Measurements from ENCODE around the gene PARD3B.

The PARD3B gene

DNA sequence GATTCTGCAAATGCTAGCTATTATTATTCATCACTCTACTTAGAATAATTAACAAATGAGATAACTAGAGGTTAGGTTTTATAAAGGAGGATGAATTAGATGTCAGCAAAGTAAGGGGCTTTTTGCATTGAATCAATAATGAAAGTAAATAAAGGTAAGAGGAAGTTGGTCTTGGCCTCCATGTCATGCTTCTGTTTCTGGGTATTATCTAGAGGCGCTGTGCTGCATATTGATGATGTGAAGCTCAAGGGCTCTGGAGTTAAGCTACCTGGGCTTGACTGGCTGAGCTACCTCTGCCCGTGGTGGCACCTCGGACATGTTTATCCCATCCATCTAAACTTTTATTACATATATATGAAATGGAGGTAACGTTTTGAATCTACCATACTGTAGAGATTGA lies 350.9 kb downstream of the PARD3B start:
- no peak for DNase-seq (ENCODE audit: low read depth)

DNA sequence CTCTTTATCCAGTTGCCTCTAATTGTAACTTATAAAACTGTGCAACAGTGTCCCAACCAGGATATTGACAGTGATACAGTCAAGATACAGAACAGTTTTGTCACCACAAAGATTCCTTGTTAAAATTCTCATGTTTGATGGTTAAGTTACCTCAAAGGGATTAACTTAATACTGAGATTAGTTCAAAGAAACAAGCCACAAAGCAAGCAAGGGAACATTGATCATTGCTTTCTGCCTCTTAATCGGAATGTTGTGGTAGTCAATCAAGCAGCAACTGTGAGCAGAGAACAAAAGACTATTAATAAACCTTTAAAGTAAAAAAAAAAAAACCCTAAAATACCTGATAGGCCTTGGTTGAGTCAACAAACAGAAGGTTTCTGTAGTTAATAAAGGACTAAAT lies 352.3 kb downstream of the PARD3B start:
- no peak for DNase-seq (ENCODE audit: low read depth)

DNA sequence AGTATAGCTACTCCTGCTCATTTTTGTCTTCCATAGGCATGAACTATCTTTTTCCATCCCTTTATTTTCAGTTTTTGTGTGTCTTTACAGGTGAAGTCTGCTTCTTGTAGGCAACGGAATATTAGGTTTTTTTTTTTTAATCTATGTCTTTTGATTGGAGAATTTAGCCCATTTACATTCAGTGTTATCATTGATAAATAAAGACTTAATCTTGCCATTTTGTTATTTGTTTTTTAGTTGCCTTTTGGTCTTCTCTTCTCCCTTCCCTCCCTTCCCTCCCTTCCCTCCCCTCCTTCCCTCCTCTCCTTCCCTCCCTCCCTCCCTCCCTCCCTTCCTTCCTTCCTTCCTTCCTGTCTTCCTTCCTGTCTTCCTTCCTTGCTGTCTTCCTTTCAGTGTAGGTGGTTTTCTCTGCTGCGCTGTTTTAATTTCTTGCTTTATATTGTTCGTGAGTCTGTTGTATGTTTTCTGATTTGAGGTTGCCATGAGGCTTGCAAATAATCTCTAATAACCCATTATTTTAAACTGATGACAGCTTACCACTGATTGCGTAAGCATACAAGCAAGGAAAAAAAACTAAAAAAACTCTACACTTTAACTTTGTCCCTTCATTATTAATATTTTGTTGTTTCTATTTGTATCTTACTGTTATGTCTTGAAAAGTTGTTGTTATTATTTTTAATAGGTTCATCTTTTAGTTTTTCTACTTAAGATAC lies 353.8 kb downstream of the PARD3B start:
- DNase-seq (ENCODE audit: low read depth) = no peak

DNA sequence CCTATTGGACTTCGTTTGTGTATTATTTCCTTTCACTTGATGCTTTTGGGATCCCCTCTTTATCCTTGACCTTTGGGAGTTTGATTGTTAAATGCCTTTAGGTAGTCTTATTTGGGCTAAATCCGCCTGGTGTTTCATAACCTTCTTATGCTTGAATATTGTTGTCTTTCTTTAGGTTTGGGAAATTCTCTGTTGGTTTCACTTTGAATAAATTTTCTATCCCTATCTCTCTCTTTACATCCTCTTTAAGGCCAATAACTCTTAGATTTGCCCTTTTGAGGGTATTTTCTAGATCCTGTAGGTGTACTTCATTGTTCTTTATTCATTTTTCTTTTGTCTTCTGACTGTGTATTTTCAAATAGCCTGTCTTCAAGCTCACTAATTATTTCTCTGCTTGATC lies 354.7 kb downstream of the PARD3B start:
- DNase-seq (ENCODE audit: low read depth) = no peak

DNA sequence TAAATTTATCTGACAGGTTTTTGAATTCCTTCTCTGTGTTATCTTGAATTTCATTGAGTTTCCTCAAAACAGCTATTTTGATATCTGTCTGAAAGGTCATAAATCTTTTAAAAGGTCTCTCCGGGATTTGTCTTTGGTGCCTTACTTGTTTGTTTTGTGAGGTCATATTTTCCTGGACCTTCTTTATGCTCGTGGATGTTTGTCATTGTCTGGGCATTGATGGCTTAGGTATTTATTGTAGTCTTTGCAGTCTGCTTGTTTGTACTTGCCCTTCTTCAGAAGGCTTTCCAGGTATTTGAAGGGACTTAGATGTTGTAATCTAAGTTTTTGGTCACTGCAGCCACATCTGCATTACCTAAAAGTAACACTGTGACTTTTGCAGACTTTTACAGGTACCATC lies 355.2 kb downstream of the PARD3B start:
- DNase-seq (ENCODE audit: low read depth) = no peak

DNA sequence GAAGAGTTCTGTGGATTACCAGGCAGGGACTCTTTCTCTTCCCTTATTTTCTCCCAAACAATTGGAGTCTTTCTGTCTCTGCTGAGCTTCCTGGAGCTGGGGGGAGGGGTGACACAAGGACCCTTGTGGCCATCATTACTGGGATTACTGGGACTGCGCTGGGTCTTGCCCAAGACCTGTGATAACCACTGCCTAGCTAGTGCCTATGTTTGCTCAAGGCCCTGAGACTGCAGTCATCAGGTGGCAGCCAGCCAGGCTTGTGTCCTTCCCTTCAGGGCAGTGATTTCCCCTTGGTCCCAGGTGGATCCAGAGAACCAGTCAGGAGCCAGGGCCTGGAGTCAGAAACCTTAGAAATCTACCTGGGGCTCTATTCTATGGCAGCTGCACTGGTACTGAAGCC lies 355.6 kb downstream of the PARD3B start:
- no peak for DNase-seq (ENCODE audit: low read depth)

DNA sequence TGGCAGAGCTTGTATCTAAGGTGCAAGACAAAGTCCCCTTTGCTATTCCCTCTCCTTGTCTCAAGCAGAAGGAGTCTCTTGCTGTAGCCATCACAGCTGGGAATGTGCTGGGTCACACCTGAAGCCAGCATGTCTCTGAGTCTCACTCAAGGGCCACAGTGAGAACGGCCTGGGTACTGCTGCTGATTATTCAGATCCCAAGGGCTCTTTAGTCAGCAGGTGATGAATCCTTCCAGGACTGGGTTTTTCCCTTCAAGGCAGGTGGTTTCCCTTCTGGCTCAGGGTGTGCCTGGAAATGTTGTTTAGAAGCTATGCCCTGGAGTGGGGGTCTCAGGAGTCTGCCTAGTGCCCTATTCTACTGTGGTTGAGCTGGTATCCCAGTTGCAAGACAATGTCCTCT lies 356.3 kb downstream of the PARD3B start:
- DNase-seq (ENCODE audit: low read depth) = no peak

DNA sequence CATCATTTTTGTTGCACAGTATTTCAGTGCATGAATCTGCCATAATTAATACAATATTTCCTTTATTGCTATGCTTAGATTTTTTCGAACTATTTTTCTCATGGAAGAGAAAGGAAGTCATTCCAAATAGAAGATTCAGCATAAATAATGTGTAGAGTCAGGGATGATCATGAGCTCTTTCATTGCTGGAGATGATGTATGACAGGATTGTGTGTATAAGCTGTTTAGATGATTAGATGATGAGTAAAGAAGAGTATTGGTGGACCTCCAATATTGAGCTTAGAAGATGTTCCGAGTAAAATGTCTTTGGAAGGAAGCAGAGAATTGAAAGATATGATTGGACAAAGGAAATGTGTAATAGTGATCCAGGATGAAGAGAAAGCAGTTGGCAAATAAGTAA lies 364.5 kb downstream of the PARD3B start:
- no peak for DNase-seq (ENCODE audit: low read depth)

DNA sequence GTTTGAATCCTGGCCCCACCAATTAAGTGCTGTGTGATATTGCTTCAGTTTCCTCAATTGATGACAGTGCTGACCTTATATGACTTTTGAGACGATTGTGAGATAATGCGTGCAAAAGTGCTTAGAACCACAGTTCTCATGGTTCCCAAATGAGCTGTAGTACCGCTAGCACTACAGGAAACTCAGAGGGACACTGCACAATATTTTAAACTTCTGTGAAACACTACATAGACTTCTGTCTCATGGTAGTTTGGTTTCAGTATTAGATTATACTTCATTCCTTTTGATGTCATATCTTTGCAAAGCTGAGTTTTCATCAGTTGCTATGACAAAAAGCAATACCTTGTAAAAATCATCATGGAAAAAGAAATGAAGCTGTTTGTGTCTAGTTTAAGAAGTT lies 368.0 kb downstream of the PARD3B start:
- no peak for DNase-seq (ENCODE audit: low read depth)

DNA sequence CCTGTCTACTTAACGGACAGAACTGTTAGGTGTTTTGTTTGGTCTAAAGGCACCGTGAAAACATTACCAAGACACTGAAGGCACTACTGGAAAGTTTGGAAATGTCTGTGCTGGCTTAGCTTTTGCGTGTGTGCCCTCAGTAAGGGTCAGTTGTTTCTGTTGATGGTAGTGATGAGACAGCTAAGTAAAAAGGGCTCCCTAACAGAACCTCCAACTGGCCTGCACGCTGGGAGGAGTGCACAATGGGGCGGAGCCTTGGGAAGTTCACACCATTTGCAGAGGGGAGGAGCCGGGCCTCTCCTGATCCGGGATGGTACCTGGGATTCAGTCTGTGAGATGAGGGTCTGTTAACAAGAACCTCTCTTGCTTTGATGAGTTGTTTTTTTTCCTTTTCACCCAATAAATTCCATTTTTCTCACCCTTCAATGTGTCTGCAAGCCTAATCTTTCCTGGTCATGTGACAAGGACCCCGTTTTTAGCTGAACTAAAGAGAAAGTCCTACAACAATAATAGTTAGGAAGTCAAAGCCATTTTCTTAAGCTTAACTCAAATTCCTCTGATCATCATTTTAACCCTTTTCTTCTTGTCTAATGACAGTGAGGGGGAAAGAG lies 368.7 kb downstream of the PARD3B start:
- no peak for DNase-seq (ENCODE audit: low read depth)

DNA sequence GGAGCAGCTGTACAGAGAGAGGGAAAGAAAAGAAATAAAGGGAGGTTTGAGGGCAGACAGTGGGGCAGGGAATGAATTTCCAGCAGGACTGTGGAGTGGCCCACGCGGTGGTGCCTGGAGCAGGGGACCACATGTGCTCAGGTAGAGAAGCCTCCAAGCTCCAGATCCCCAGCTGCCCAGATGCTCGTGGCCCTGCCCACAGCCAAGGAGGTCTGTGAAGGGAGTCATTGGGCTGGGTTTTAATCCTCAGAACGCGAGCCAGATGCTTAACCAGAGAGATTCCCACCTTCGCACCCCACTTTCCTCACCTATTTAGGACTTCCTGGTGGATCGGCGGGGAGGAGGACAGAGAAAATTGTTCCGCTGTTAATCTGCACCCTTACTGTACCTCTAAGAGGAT lies 369.4 kb downstream of the PARD3B start:
- DNase-seq (ENCODE audit: low read depth) = no peak

DNA sequence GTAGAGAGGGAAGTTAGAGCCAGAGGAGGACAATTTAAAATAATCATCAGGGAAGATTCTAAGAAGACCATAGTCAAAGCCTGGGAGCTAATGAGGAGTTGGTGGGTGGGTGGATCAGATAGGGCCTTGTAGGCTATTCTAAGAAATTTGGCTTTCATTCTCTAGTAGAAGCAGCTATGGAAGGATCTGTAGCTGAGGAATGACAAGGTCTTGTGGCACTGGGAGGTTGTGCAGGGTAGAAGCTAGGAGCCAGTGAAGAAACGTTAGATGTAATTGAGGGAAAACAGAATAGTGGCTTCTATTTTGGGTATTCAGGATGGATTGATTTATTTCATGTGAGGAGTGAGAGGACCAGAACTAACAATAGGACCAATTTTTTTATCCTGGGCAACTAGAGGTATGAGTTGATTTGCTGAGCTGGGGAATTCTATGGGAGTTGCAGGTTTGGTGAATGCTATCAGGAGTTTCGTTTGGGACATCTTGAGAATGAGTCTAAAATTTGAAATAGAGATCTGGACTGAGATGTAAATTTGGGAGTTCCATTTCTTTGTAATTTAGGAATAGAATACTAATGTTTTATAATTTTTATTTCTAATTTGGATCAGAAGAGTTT lies 371.9 kb downstream of the PARD3B start:
- DNase-seq (ENCODE audit: low read depth) = no peak

DNA sequence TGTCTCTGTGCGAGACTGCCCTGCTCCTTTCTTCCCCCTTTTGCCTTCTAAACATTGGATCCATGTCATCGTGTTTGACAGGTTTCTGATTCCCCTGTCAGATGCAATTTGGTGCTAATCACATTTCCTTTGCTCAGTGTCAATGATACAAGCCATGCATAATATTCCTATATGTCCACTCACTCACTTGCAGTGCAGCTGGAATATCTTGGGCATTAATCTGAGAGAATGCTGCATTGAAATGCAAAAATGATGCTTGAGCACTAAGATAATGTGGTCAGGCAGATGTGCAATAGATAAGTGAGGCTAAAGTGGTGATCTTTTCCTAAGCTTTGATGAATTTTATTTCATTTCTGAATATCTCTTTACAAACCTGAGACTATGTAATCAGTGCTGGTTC lies 375.5 kb downstream of the PARD3B start:
- DNase-seq (ENCODE audit: low read depth) = no peak

DNA sequence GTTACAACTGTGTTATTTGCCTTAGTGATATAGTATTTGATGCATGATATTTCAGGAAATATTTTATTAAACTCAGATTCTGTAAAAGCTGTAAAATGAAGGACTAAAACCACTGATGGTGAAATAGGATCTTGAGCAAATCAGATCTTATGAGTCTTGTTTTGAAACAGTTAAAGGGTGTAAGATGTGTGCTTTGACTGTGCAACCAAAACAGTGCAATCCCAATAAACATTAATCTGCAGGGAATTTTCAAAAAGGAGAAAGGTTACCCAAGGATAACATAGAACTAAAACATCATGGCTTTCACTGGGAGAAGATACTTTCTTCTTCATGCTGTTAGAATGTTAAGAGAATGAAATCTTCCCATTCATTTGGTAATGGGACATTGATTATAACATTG lies 378.7 kb downstream of the PARD3B start:
- DNase-seq (ENCODE audit: low read depth) = no peak

DNA sequence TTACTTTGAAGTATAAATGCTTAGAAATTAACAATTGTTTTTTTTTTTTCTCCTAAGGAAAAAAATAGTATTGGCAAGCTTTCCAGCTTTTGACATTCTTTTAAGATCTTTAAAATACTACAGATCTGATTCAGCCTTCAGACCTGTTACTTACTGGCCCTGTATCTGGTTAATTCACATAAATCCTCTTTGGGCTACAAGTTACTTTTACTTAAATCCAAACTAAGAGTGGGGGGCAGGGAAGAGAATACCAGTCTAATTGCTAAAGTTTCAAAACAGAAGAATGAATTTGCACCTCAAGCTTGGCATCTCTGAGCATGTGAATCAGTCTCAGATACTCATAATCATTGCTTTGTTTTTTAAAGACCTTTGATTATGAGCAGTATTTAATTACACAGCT lies 386.3 kb downstream of the PARD3B start:
- no peak for DNase-seq (ENCODE audit: low read depth)

DNA sequence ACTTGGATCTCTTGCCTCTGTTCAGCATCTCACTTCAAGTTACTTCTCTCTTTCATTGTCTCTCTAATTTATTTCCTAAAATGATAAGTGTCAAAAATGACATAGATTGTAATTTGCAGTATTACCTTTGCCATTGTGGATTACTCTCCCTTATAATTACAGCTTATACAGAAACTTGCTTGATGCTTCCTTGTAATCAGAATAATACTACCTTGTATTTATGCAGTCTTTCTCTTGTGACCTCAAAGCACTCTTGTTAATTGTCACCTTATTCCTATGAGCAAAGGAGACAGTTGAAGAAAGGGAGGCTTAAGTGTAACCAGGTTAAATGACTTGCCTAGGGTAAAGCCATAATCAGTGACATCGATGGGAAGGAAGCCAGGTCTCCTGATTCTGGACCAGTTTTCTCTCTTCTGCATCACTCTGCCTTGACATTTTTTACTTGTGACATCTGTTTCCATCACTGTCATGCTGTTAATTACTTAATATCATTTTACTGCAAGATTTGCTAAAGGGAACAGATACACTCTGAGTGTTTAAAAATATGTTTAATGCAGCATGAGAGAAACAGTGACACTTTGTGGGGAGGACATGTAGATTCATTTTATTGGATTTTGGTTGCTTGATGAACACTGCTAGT lies 388.6 kb downstream of the PARD3B start:
- no peak for DNase-seq (ENCODE audit: low read depth)

DNA sequence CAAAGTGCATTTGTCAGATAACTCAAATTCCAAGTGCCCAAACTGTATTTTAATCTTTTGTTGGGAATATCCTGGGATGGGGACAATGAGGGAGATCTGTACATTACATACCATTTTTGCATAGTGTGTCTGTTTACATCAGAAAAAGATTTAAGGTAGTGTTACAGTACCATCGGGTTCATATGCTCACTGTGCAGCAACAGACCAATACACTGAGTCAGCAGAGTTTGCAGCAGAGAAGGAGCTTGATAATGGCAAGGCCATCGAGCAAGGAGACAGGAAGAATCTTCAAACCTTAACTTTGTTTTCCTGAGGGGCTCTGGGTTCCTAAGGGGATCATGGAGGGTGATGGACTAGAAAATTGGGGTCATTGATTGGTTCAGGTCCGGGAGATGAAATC lies 399.7 kb downstream of the PARD3B start:
- DNase-seq (ENCODE audit: low read depth) = no peak

DNA sequence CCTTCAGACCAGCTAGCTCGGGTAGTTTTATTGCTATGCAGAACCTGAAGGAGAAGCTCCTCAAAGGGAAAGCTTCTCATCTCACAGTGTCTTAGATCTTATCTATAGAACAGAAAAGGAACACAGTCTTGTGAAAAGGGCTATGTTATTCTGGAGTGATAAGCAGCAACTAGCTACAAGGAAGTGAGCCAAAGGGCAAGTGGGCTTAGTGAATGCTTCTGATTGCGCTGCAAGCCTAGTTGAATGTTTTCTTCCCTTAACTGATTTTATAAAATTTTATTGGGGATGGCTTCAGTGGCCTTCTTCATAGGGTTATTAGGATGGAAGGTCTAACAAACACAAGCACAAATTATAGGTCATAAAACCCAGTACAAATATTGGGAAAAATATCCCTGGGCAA lies 400.1 kb downstream of the PARD3B start:
- DNase-seq (ENCODE audit: low read depth) = no peak

DNA sequence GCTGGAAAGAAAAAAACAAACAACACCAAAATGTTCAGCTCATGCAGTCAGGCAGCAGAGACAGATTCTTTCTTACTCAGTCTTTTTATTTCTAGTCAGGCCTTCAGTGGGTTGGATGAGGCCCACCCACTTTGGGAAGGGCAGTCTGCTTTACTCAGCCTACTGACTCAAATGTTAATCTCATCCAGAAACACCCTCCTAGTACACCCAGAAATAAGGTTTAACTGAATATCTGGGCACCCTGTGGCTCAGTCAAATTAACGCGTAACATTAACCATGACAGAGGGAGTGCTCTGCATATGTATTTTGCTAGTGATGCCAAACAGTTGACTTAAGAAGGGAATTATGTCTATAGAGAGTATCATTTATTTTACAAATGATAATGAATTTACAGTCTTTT lies 401.6 kb downstream of the PARD3B start:
- DNase-seq (ENCODE audit: low read depth) = no peak

DNA sequence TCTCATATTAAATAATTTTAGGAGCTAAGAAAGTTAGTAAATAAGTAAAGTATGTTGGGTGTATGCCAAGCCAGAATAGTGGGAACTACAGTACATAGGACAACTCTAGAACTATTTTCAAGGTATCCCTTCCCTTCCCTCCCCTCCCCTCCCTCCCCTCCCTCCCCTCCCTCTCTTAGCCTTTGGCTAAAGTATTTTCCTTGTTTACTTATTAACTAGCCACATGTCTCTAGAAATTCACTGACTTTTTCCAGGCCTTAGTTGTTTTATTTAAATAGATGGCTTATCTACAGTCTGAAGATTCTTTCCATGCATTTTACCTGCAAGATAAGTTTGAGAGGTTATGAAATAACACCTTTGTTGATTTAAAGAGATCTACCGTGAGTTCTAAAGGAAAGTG lies 402.1 kb downstream of the PARD3B start:
- DNase-seq (ENCODE audit: low read depth) = no peak

DNA sequence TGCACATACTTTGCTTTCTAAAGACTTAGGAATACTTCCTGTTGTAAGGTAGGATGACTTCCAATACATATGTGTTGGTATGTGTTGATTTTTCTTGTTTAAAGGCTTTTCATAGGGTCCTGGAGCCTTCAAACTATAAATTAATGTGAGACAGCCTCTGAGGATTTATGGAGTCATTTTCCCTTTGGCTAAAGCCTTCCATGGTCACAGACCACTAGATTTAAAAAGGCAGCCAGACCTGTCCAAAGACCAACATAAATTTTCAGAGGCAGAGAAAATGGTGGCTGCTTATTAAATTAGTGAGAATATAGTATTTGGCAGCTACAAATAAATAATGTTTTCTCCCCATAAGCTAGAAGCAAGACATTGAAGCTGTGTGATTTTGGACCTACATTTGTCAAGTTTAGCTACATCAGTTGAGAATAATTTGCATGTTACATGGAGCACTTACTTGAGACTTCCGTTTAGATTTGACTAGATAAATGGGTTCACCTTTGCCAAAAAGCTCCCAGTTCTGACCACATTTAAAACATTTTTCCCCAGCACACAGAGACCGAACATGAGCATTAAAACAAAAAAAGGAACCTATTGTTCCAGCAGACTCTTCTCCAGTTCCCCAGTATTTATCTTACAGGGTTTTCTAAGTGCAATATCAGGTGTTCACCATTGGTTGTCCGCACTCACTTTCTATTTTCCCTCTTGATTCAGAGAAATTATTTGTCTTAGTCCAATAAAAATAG lies 402.9 kb downstream of the PARD3B start:
- DNase-seq (ENCODE audit: low read depth) = no peak

DNA sequence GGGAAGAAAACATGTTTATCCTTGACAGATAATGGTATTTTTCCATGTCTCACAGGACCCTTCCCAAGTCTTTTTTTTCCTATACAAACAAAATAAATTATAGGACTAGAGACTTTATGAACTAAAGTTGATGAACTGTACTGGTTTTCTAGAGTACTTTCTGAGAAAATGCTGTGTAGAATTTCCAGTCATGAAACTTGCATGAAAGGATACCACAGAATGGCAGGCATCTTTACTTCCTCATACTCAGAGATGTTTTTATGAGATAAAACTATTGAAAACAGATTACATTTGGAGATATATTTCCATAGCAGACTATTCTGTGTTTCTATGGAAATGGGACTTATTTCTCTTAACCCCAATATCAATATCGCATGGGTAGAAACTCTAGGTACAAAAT lies 403.5 kb downstream of the PARD3B start:
- DNase-seq (ENCODE audit: low read depth) = no peak
